Activated CD8-positive, alpha-beta memory T cell treated with anti-CD3 and anti-CD28 coated beads, Interleukin-2, amount 50 U/mL, for 4 hours (primary cell): ENCODE measurements around the gene SCN3A.

Experiments
- DNase-seq: peaks from one replicate; pipeline ENCODE4 v3.0.0-alpha.2; 2020

Gene SCN3A

GRCh38 chr2:165109915-165110314, 93.9 kb downstream of the SCN3A start:
- no peak for DNase-seq

DNA sequence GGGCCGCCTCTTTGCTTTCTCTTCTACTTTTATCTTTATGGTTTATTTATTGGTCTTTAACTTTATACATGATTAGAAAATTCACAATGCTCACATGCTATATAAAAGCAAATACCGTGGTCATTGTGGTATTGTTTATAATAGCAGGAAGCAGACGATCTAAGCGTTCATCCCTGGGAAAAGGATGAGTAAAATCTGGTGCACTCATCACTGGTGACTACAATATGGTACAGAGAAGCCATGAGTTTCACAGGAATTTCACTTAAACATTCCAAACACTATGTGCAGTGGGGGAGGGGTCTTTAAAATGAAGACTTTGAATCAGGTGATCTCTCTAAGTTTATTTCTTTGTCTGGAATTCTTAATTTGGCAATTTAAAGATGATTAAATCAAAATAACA, 97.9 kb downstream of the SCN3A start:
- no peak for DNase-seq

DNA sequence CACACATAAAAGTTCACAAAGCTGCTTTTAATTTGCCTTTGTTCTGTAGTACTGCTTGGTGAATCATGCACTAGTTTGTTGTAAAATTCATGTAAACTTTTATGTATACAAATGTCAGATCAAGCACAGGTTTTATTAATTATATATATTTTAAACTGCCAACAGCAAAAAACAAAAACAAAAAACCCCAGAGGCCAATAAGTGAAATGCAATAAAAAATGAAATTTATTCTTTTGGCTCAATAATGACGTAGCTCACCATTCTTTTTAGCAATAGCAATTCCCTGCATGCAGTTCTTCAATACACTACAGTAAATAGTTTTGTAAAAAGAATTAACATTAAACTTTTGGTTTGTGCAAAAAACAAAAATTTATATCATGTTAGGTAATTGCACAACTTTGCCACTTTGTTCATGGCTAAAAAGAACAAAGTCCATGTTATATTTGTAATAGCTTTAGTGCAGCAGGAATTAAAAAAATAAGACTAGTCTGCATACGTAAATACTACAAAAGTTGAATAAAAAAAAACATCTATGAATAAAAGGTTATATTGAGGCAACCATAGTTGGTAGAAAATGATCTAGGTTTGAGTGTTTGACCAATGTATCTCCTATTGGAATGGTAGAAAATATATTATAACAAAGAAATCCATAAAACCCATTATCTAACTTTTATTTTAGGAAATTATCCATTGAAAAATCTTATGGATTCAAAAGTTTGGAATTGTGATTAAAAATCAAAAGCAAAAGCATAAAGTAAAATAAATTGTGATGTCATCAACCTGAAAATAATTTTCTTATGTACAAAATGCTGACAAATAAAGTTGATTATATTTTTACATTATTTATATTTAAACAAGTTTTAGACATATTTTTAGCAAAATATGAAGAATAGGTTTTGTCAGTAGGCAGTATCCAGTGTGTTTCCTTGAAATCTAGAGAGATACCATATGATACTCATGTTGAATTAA, 115.6 kb downstream of the SCN3A start:
- DNase-seq = no peak

DNA sequence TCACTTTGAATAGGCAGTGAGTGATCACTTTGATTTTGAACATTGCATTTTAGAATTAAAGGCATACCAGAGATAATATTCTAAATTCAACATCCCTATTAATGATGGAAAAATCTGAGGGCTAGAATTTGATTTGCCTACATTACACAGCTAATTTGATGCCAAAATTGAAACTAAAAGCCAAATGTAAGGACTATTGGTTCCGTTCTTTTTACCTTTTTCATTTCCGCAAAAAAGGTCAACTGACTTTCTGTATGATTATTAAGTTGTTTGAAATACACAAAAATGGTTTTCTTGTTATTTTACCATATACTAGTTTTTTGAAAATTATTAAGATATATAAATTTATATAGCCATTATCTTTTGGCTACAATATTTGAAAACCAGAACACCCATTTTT, 117.5 kb downstream of the SCN3A start:
- DNase-seq = no peak

- DNase-seq = no peak
Measured at GRCh38 chr2:165083326-165083725, 120.5 kb downstream of the SCN3A start.

DNA sequence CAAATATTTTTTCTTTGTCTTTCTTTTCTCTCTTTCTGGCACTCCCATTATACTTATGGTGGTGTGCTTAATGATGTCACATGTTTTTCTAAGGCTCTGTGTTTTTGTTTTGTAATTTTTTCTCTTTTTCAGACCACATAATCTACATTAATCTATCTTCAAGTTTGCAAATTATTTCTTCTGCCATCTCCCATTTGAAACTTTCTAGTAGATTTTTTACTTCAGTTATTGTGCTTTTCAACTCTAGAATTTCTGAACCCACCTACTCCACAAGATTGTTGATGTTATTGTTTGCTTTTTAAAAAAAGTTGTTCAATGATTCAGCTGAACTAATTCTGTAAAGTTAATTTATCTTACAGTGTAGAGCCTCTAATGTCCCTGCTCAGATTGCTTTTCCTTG, 121.4 kb downstream of the SCN3A start:
- no peak for DNase-seq

GRCh38 chr2:165081276-165081675, 122.6 kb downstream of the SCN3A start:
- DNase-seq = no peak

GRCh38 chr2:165079432-165079831, 124.4 kb downstream of the SCN3A start:
- no peak for DNase-seq

DNA sequence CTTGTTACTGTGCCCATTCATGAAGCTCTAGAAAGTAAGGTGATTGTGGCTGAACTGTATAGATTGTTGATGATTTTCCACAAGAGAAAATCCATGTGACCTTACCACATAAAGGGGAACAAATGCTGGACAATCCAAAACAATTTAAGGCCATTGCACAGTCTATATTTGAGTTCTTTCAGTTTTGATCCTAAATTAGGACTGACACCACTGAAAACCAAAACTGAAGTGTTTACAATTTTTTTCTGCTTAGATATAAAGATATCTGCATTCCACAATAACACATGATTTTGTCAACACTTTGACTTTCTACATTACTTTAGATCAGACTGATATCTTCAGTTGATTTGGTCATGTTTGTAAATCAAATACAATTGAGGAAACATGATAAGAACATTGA, 124.9 kb downstream of the SCN3A start:
- no peak for DNase-seq

- no peak for DNase-seq
Measured at GRCh38 chr2:165074884-165075283, 129.0 kb downstream of the SCN3A start.

DNA sequence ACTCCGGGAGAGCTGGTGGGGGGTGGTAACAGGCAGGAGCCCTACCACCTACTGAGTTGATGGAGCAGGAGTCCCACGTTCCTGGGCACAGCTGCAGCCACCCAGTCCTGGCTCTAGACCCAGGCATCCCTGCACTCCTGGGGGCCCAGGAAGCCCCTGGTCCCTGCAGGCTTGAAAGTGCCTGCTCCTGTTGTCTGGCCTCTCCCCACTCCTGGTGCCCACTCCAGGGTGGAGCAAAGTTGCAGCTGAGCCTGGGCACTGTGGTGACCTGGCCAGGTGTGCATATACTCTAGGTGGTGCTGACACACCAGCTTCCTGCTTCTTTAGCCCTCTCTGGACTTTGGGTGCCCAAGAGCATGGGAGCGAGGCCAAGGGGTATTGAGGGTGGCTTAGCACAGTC, 129.5 kb downstream of the SCN3A start:
- DNase-seq = no peak

- no peak for DNase-seq
Measured at GRCh38 chr2:165070076-165070475, 133.8 kb downstream of the SCN3A start.

- DNase-seq = no peak
Measured at GRCh38 chr2:165069151-165069550, 134.7 kb downstream of the SCN3A start.

GRCh38 chr2:165068487-165068757, 135.4 kb downstream of the SCN3A start:
- no peak for DNase-seq

DNA sequence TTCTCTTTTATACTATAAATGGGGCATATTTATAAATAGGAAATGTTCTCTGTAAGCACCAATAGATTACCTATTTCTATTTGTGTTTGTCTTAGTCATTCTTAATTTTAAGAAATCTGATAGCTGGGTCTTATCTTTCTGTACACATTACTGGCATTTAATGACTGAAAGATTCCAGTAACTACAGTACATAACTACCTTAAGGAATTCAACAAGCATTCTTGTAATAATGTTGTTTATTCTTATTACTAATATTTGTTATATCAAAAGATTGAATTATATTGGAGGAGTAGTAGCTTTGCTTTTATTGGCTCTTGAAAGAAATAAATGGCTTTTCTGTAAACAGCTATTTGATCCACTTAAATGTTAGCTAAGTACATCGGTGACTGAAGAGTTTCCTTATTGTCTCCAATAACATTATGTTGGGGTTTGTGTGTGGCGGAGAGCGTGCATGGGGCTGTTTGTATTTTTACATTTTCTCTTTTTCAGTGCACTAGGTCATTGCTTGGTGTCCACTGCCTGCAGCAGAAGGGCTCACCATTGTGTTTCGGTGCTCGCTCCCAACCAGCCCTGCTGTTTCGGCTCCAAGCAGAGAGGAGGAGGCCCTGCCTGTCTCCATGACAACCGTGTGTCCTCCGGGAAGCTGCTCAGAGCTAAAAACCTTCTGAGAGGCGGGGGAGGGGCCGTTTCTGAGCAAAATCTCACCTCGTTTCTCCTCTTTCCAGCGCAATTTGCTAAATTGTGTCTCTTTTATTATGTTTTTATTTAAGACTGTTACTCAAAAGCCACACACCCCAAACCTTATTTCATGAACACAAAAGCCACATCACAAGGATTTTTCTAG, 136.0 kb downstream of the SCN3A start:
- DNase-seq = no peak

DNA sequence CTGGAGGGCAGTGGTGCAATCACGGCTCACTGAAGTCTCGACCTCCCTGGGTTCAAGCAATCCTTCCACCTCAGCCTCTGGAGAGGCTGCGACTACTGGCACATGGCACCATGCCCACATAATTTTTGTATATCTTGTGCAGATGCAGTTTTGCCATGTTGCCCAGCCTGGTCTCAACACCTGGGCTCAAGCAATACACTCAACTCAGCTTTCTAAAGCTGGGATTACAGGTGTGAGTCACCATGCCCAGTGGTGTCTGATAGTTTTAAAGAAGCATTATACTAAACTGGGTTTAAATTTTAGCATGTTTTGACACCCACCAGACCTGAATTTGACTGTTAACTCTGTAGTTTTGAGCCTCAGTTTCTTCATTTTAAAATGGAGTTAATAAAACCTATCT, 139.1 kb downstream of the SCN3A start:
- DNase-seq = no peak

DNA sequence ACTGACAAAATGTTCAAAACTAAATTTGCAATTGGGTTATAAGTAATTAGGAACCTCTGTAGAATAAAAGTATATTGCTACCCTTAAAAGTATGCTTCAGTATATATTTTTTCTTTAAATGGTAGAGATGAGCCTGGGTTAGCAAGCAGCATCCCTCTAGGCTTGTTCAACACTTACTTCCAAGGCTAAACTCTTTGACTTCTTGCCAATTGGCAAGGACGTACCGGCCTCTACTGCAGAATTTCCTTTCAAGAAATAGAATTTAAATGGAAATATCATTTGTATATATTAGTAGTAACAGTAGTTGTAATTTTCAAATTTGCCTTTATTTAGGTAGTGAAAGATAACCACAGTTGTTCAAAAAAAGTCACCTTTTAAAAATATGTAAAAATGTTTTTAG, 143.4 kb downstream of the SCN3A start:
- no peak for DNase-seq

GRCh38 chr2:165058476-165059265, 145.2 kb downstream of the SCN3A start:
- DNase-seq = no peak

DNA sequence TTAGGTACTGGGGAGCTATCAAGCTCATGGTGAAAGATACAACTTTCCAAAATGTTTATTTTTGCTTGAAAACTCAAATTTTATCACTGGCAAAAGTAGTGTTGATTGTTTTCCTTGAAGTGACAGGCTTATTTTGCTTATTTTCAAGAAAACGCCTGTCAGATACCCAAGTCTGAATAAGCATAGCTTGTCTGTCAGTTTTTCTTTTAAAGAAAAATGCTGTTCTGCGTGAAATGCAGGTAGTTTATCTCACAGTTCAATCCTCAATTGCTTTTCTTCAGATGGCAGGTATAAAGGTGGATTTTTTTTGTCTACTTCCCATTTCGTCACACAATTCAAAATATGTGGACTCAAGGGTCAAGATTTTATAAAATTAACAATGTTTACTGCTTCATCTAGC, 145.9 kb downstream of the SCN3A start:
- no peak for DNase-seq

DNA sequence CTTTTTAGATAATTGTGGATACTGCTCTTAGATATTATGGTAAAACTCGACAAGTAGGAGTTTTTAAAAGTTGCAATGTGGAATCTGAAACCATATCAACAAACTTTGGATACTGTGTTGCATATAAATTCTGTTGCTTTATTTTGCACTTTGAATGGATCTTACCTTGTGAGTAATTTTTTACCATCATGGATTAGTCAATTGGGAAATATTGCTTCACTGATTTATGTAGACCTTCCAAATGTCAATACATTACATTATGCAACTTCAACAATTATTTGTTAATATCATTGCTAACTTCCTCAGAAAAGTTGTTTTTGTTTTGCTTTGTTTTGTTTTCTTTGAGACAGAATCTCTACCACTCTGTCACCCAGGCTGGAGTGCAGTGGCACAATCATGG, 146.5 kb downstream of the SCN3A start:
- no peak for DNase-seq

DNA sequence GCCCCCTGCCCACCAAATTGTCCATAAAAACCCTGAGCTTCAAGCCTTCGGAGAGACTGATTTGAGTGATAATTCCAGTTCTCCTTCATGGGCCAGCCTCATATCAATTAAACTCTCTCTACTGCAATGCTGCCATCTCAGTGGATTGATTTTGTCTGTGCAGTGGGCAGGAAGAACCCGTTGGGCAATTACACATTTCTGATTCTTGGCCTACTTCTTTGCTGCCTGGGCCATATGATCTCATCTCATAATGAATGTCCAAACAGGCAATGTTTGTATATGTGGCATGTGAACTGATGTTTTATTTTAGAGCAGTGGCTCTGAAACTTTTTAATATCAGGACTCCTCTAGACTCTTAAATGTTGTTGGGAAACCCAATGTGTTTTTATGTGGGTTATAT, 147.3 kb downstream of the SCN3A start:
- no peak for DNase-seq

- DNase-seq = no peak
Measured at GRCh38 chr2:165055082-165055851, 148.6 kb downstream of the SCN3A start.

- DNase-seq = no peak
Measured at GRCh38 chr2:165054652-165055051, 149.2 kb downstream of the SCN3A start.
